ENCODE measurements around the gene HACD3. TPM values are rescaled to one million over a fixed set of nuclear protein-coding genes. Genes with fewer than 3 reads are reported as not detected.

The HACD3 gene
- total and polyA plus RNA-seq, 9 of the 15 experiments (the other 6 are each of a cell fraction or from before 2014, with no cell fraction given) = 48.1 to 117 (median 72.8) TPM

DNA sequence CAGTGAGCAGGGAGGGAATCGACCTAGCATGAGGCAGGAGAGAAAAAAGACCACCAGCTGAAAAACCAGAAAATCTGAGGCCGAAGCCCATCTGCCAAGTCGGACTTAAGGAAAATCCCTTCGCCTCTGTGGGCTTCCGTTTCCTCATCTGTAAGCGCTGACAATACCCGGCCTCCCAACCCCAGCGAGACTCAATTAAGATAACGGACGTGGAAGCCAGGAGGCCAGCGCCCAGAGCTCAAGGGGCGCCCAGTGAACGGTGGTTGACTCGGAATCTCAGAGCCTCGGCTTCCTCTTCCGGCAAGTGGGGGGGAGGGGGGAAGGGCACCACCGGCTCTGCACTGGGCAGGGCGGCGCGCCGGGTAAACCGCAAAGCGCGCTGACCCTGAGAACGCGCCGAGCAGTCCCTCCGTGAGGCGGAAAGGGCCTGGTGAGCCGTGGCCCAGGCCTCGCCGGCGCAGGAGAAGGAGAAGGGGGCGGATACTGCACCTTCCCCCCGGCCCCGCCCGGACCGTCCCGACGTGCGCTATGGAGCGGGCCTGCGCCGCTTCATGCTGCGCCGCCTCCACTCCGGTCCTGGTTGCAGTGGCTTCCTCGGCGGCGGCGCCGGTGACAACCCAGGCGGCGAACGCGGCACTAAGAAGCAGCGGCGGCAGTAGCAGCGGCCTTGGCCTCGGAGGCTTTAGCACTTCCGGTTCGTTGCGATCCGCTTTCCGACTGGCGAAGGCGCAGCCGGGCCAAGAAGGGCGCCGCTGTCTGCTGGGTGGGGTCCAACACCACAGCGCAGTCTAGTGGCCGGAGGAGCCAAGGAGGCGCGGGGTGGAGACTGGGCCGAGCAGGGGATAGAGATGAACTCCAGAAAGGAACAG lies 13.0 kb upstream of the HACD3 start, which contains the start of gene DPP8 (continued):
- TF ChIP-seq, protein P1, sequence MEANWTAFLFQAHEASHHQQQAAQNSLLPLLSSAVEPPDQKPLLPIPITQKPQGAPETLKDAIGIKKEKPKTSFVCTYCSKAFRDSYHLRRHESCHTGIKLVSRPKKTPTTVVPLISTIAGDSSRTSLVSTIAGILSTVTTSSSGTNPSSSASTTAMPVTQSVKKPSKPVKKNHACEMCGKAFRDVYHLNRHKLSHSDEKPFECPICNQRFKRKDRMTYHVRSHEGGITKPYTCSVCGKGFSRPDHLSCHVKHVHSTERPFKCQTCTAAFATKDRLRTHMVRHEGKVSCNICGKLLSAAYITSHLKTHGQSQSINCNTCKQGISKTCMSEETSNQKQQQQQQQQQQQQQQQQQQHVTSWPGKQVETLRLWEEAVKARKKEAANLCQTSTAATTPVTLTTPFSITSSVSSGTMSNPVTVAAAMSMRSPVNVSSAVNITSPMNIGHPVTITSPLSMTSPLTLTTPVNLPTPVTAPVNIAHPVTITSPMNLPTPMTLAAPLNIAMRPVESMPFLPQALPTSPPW (CRISPR knock-in tag; IDR thresholded peaks at IDR 0.05) = peak; percentile 89
- TF ChIP-seq, protein P2, sequence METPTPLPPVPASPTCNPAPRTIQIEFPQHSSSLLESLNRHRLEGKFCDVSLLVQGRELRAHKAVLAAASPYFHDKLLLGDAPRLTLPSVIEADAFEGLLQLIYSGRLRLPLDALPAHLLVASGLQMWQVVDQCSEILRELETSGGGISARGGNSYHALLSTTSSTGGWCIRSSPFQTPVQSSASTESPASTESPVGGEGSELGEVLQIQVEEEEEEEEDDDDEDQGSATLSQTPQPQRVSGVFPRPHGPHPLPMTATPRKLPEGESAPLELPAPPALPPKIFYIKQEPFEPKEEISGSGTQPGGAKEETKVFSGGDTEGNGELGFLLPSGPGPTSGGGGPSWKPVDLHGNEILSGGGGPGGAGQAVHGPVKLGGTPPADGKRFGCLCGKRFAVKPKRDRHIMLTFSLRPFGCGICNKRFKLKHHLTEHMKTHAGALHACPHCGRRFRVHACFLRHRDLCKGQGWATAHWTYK (CRISPR knock-in tag; IDR thresholded peaks at IDR 0.05) = peak; percentile 69; the same call in 1 of the 2 replicates
- TF ChIP-seq ZBTB17 (CRISPR knock-in tag; IDR thresholded peaks at IDR 0.05) (peak; percentile 94), RBFOX2 (IDR thresholded peaks at IDR 0.05; ENCODE audit: low read depth, low read length) (peak; percentile 99), HMGN3 (IDR thresholded peaks at IDR 0.05; ENCODE audit: borderline replicate concordance, extremely low read depth, insufficient read length, low read depth, low read length) (peak; percentile 64), ZNF431 (CRISPR knock-in tag; IDR thresholded peaks at IDR 0.05) (peak; percentile 72), MAFG (tag; conservative IDR thresholded peaks at IDR 0.05) (no peak), ELF2 (CRISPR knock-in tag; IDR thresholded peaks at IDR 0.05) (peak; percentile 92), BDP1 (IDR thresholded peaks at IDR 0.05; ENCODE audit: insufficient read depth, insufficient read length) (no peak), TGIF2 (CRISPR knock-in tag; IDR thresholded peaks at IDR 0.05) (peak; percentile 71; the same call in 1 of the 2 replicates), SRF (CRISPR knock-in tag; IDR thresholded peaks at IDR 0.05) (peak in 1 of 2 experiments; percentile 65; a peak in 2 of 4 replicates), ETV1 (tag; conservative IDR thresholded peaks at IDR 0.05; ENCODE audit: low read depth) (peak; percentile 22), BCOR (IDR thresholded peaks at IDR 0.05) (peak; percentile 49), EP300 (IDR thresholded peaks at IDR 0.05; ENCODE audit: low read length) (peak; percentile 38; the same call in 1 of the 2 replicates), ZBTB7A (IDR thresholded peaks at IDR 0.05; ENCODE audit: borderline replicate concordance, control insufficient read depth, low read depth, low read length) (peak; percentile 54; the same call in 1 of the 2 replicates), ZNF12 (CRISPR knock-in tag; IDR thresholded peaks at IDR 0.05) (0 out of 2 replicates have a peak, but pooled peaks have one; percentile 84), FOXP1 (CRISPR knock-in tag; IDR thresholded peaks at IDR 0.05) (peak; percentile 94; the same call in 1 of the 2 replicates), RBBP5 (IDR thresholded peaks at IDR 0.05; ENCODE audit: borderline replicate concordance, insufficient read depth, low read length, poor library complexity, severe bottlenecking) (peak; percentile 100), FOXA1 (IDR thresholded peaks at IDR 0.05; ENCODE audit: borderline replicate concordance) (no peak), ZFP36 (IDR thresholded peaks at IDR 0.05; ENCODE audit: low read depth, low read length, partially characterized antibody) (peak; percentile 29), NFIC (IDR thresholded peaks at IDR 0.05) (peak; percentile 79), NR2C1 (IDR thresholded peaks at IDR 0.05) (peak; percentile 97), NR2C1 (tag; IDR thresholded peaks at IDR 0.05) (peak; percentile 98), STAT5B (CRISPR knock-in tag; IDR thresholded peaks at IDR 0.05) (no peak)

Measured in K562 (cell line).